ENCODE results near the gene SULT4A1. TPM values are rescaled to one million over a fixed set of nuclear protein-coding genes. Genes with fewer than 3 reads are reported as not detected.

SULT4A1 gene
- total RNA-seq, 2 experiments from 2014 or later: not detected

DNA sequence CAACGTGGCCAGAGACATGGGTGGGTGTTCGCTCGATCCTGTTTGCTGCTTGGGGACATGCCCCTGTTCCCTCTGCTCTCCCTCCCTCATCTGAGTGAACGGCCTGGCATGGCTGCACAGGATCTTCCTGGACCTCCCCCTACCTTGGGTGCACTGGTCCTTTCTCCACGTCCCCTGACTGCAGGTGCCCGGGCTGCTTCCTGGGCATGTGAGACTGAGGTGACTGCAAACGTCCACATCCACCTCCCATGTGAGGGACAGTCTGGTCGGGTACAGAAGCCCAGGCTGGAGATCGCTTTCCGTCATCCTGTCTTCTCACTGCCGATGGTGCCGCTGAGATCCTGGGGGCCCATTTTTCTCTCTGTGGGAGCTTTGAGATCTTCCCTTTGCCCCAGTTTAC, 11.8 kb downstream of the SULT4A1 start:
- ChIA-PET CTCF (no interaction called here), POLR2A (no interaction called here)
- Mint-ChIP-seq H3K27me3 (peaks cover 4% of the 10 kb centered on the region), H3K36me3 (ENCODE audit: low read depth) (no peaks in the 10 kb centered on the region), H3K4me1 (ENCODE audit: low read depth) (no peaks in the 10 kb centered on the region), H3K27ac (no peak overlapping the region), H3K4me3 (no peak overlapping the region), H3K9me3 (no peaks in the 10 kb centered on the region)
- ATAC-seq (no peak), DNase-seq (no peak)
- intact Hi-C loops (cut with micrococcal nuclease): no loop called here
- TF ChIP-seq, protein P1, sequence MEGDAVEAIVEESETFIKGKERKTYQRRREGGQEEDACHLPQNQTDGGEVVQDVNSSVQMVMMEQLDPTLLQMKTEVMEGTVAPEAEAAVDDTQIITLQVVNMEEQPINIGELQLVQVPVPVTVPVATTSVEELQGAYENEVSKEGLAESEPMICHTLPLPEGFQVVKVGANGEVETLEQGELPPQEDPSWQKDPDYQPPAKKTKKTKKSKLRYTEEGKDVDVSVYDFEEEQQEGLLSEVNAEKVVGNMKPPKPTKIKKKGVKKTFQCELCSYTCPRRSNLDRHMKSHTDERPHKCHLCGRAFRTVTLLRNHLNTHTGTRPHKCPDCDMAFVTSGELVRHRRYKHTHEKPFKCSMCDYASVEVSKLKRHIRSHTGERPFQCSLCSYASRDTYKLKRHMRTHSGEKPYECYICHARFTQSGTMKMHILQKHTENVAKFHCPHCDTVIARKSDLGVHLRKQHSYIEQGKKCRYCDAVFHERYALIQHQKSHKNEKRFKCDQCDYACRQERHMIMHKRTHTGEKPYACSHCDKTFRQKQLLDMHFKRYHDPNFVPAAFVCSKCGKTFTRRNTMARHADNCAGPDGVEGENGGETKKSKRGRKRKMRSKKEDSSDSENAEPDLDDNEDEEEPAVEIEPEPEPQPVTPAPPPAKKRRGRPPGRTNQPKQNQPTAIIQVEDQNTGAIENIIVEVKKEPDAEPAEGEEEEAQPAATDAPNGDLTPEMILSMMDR (IDR thresholded peaks at IDR 0.05): no peak

DNA sequence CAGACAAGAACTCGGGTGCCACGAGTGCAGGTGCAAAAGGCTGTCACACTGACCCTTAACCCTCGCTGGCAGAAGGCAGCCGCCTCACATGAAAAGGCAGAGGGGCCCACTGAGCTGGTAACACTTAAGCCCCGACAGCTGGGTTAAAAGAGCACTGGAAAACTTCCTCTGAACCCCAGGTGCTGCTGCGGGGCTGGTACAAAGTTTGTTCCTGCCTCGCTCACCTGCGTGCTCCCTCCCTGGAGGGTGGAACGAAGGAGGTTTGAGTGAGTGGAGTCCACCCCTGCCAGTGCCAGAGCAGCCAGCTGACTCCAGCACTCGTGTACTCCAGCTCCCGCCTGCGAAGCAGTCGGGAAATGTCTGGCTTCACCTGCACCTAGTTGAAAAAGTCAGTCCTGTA, 12.6 kb downstream of the SULT4A1 start:
- no peak overlapping the region for H3K27ac Mint-ChIP-seq
- ATAC-seq (no peak), DNase-seq (no peak)
- ChIA-PET CTCF (no interaction called here), POLR2A (no interaction called here)
- TF ChIP-seq, protein P1 (IDR thresholded peaks at IDR 0.05): no peak
- H3K4me3 Mint-ChIP-seq: no peak overlapping the region
- H3K27me3 Mint-ChIP-seq: peaks cover 4% of the 10 kb centered on the region
- no peaks in the 10 kb centered on the region for H3K9me3 Mint-ChIP-seq
- no peaks in the 10 kb centered on the region for H3K36me3 Mint-ChIP-seq (ENCODE audit: low read depth)
- no peaks in the 10 kb centered on the region for H3K4me1 Mint-ChIP-seq (ENCODE audit: low read depth)
- intact Hi-C loops (cut with micrococcal nuclease): no loop called here

DNA sequence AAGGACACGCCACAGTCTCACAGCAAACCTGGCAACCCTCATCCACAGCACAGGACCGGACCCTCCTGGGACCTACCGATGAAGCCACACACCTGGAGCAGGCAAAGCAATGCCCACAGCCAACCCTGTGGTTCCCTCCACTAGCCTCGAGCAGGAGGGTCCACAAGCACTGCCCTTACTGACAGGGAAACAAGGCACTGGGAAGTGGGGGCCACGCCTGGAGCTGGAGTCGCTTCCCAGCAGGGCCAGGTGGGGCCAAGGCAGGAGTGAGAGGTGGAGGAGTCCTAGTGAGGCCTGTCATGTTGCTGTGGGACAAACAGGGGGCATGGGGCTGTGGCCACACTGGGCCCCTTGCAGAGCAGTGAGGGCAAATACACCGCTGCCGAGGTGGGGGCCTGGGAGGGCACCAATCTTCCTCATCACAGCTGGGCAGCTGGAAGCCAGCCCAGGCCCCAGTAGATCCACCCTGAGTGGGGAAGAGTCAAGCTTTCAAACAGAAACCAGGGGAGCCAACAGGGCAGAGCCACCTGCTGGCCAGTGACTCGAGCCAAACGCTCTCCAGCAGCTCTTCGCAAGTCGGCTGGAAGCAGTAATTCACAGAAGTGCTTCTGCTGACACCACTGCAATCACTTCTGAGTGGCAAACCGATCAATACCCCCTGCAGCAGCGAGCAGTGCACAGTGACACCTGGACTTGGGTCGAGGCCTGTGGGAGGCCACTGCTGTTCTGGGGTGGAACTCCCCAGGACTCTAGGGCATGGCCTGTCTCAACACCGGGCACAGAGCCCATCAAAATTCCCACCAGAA, 13.7 kb downstream of the SULT4A1 start:
- H3K36me3 Mint-ChIP-seq (ENCODE audit: low read depth): no peaks in the 10 kb centered on the region
- no peak overlapping the region for H3K4me3 Mint-ChIP-seq
- no peak overlapping the region for H3K27ac Mint-ChIP-seq
- DNase-seq: no peak
- H3K9me3 Mint-ChIP-seq: no peaks in the 10 kb centered on the region
- peaks cover 4% of the 10 kb centered on the region for H3K27me3 Mint-ChIP-seq
- POLR2A ChIA-PET: no interaction called here
- H3K4me1 Mint-ChIP-seq (ENCODE audit: low read depth): no peaks in the 10 kb centered on the region
- TF ChIP-seq, protein P1 (IDR thresholded peaks at IDR 0.05): no peak
- no peak for ATAC-seq
- CTCF ChIA-PET: no interaction called here
- intact Hi-C loops (cut with micrococcal nuclease): no loop called here

DNA sequence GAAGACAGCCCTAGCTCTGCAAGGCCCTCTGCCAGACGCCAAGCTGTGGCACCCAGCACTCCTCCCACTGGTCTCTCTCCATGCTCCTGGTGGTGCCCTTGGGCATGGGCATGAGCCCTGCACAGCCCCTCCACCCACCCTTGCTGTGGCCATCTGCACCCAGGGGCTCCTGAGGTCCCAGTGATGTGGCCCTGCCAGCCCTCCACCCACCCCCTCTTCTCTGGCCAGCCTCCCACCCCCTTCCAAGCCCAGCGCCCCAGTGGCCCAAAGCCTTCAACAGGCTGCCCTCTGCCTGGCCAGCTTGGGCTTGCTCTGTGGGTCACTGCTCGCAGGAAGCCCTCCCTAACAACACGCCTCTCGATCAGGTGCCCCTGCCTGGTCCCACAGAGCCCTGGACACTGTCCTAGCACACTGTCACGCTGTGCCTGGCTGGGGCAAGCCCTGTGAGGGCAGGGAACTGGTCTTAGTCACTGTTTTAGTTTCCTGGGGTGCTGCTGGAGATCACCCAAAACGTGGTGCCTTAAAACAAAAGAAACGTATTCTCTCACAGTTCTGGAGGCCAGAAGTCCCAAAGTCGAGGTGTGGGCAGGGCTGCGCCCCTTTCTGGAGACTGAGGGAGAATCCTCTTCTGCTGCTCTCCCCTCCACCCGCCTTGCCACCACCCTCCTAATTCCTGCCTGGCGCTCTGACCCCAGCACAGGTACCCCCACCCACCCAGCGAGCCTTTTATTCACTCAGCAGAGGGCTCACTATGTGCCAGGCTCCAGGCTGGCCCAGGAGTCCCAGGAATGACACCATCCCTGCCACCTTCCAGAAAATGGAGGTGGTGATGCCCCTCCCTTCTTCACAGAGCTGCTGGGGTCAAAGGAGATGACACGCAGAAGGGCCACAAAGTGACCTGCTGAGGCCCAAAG, 14.7 kb downstream of the SULT4A1 start:
- TF ChIP-seq, protein P1 (IDR thresholded peaks at IDR 0.05): no peak
- POLR2A ChIA-PET: no interaction called here
- DNase-seq: no peak
- Mint-ChIP-seq H3K4me1 (ENCODE audit: low read depth) (no peaks in the 10 kb centered on the region), H3K27me3 (no peaks in the 10 kb centered on the region), H3K36me3 (ENCODE audit: low read depth) (no peaks in the 10 kb centered on the region), H3K27ac (no peak overlapping the region), H3K9me3 (no peaks in the 10 kb centered on the region), H3K4me3 (no peak overlapping the region)
- CTCF ChIA-PET: interaction anchor here (0.9 kb wide), 1 partner anchor 38 kb away, joined by 3 read pairs; no protein-coding TSS in a partner anchor
- ATAC-seq: no peak
- intact Hi-C loops (cut with micrococcal nuclease): no loop called here

DNA sequence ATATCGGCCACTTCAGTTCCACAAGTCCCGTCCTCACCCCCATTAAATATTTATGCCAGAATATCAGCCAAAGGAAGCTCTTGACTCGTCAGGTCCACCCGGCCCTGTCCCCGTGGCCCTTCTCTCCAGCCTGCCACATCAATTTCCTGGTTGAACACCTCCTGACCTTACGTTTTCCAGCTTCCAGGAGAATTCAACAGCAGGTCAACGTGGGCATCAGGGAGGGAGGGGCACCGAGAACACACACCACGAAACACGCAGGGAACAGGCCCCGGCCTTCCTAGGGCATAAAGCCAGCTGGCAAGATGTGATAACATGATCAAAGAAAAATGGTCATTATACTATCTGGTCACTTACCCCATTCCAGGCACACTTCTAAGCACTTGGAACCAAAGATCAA, 15.3 kb downstream of the SULT4A1 start:
- TF ChIP-seq, protein P1 (IDR thresholded peaks at IDR 0.05): no peak
- H3K9me3 Mint-ChIP-seq: no peaks in the 10 kb centered on the region
- ChIA-PET CTCF (interaction anchor here (0.9 kb wide), 1 partner anchor 38 kb away, joined by 3 read pairs; no protein-coding TSS in a partner anchor), POLR2A (no interaction called here)
- ATAC-seq: no peak
- no peaks in the 10 kb centered on the region for H3K27me3 Mint-ChIP-seq
- no peak overlapping the region for H3K4me3 Mint-ChIP-seq
- intact Hi-C loops (cut with micrococcal nuclease): no loop called here
- DNase-seq: no peak
- H3K27ac Mint-ChIP-seq: no peak overlapping the region
- H3K36me3 Mint-ChIP-seq (ENCODE audit: low read depth): no peaks in the 10 kb centered on the region
- no peaks in the 10 kb centered on the region for H3K4me1 Mint-ChIP-seq (ENCODE audit: low read depth)

Data from activated CD8-positive, alpha-beta T cell treated with anti-CD3 and anti-CD28 coated beads for 36 hours (primary cell).